Measurements from ENCODE around the gene SLC23A2.

DNA sequence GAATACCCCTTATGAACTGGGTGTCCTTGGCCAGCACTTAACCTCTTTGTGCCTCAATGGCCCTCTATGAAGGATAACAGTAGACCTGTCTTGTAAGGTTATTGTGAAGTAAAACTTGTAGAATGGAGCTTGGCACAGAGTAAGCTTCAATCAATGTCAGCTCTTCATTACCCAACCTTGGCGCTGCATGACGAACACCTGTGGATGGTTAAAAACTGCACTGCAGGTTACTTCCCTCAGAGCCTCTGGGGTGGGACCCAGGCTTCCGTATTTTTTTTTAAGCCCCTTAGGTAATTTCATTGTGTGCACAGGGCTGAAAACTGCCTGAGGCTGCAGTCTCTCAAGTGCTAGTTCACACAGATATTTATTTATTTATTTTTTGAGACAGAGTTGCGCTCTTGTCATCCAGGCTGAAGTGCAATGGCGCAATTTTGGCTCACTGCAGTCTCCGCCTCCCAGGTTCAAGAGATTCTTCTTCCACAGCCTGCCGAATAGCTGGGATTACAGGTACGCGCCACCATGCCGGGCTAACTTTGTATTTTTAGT is 42.8 kb upstream of the SLC23A2 start:
- TF ChIP-seq POLR2A (IDR thresholded peaks at IDR 0.05), result no peak
- TF ChIP-seq, protein P1, sequence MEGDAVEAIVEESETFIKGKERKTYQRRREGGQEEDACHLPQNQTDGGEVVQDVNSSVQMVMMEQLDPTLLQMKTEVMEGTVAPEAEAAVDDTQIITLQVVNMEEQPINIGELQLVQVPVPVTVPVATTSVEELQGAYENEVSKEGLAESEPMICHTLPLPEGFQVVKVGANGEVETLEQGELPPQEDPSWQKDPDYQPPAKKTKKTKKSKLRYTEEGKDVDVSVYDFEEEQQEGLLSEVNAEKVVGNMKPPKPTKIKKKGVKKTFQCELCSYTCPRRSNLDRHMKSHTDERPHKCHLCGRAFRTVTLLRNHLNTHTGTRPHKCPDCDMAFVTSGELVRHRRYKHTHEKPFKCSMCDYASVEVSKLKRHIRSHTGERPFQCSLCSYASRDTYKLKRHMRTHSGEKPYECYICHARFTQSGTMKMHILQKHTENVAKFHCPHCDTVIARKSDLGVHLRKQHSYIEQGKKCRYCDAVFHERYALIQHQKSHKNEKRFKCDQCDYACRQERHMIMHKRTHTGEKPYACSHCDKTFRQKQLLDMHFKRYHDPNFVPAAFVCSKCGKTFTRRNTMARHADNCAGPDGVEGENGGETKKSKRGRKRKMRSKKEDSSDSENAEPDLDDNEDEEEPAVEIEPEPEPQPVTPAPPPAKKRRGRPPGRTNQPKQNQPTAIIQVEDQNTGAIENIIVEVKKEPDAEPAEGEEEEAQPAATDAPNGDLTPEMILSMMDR (IDR thresholded peaks at IDR 0.05), result no peak
